ENCODE measurements around the gene RERE. TPM values are rescaled to one million over a fixed set of nuclear protein-coding genes. Genes with fewer than 3 reads are reported as not detected.
A peak's percentile ranks its signal among the peaks of the same experiment; 100 is the strongest.

Gene RERE
- total and polyA plus RNA-seq, 2 donors (not counting 3 experiments of a cell fraction or from before 2014, with no cell fraction given), result 14.1 to 113 TPM

GRCh38 chr1:8560611-8561544 lies 256.6 kb downstream of the RERE start:
- Histone ChIP-seq H3K9me1 (replicated peaks; ENCODE audit: control insufficient read depth, extremely low read depth, insufficient read depth, low read length) (no peaks in the 10 kb centered on the region), H3K9me3 (replicated peaks; ENCODE audit: control insufficient read depth, insufficient read depth, low read length) (no peaks in the 10 kb centered on the region), H3K9ac (replicated peaks; ENCODE audit: extremely low read depth, insufficient read depth, low read length) (no peak overlapping the region), H2AFZ (ENCODE audit: low read depth, low read length) (no peak overlapping the region), H3K79me2 (ENCODE audit: control insufficient read depth, insufficient read depth, low read length) (peaks cover 17% of the 10 kb centered on the region), H3K4me1 (ENCODE audit: control insufficient read depth, extremely low read depth, insufficient read depth, low read length) (peaks cover 2% of the 10 kb centered on the region), H3K27me3 (ENCODE audit: control insufficient read depth in 2 of 2, insufficient read depth in 2 of 2, low read length in 2 of 2) (no peaks in the 10 kb centered on the region), H3K4me2 (ENCODE audit: insufficient read depth, low read length) (no peak overlapping the region), H3K36me3 (ENCODE audit: control insufficient read depth in 2 of 2, extremely low read depth in 1 of 2, insufficient read depth in 2 of 2, low read length in 2 of 2) (no peaks in the 10 kb centered on the region), H3K4me3 (replicated peaks in 1 of 3; ENCODE audit: insufficient read depth in 1 of 3, low read depth in 1 of 3, low read length in 3 of 3) (no peak overlapping the region), H4K20me1 (replicated peaks; ENCODE audit: control insufficient read depth, extremely low read depth, insufficient read depth, low read length) (no peaks in the 10 kb centered on the region), H3K27ac (ENCODE audit: insufficient read depth, low read depth, low read length) (no peak overlapping the region)
- dilution Hi-C loops (cut with MboI; ENCODE audit: extremely low pct_ligation_motif_present, low sequenced_read_pairs) (no loop called here), intact Hi-C loops (cut with micrococcal nuclease) (loop anchor here (1.0 kb wide), 3 partner anchors 110 to 288 kb away; no protein-coding TSS in a partner anchor)
- FAIRE-seq (peak; percentile 21), DNase-seq (ENCODE audit: low read depth, low spot score) (peak; percentile 64)
- BruUV-seq (replicated peaks), result no TSS peak
- ChIA-PET CTCF (interaction anchor here (0.6 to 5.5 kb wide), 37 partner anchors 9 to 288 kb away, joined by 3 to 102 read pairs (median 5); no protein-coding TSS in a partner anchor), POLR2A (interaction anchor here (1.5 kb wide), 1 partner anchor 288 kb away, joined by 3 read pairs; no protein-coding TSS in a partner anchor)
- TF ChIP-seq JUN (IDR thresholded peaks at IDR 0.05; ENCODE audit: borderline replicate concordance, insufficient read depth, insufficient read length, low read depth) (no peak), GATA2 (IDR thresholded peaks at IDR 0.05; ENCODE audit: insufficient read depth, insufficient read length, low read depth, low read length) (no peak), CTCF (IDR thresholded peaks at IDR 0.05; ENCODE audit: extremely low read depth in 1 of 2, insufficient read depth in 1 of 2, low read depth in 1 of 2, low read length in 2 of 2) (peak; percentile 58 to 66)
